Activated naive CD8-positive, alpha-beta T cell treated with anti-CD3 and anti-CD28 coated beads, Interleukin-2, amount 50 U/mL, for 24 hours (primary cell): ENCODE data around the gene C21orf91.

Source experiments
- ATAC-seq: fragments of 150-1000 bp; cut with Tn5 transposase; one replicate; pipeline ENCODE4 v1.10.0; 2021
- DNase-seq: peaks from one replicate; pipeline ENCODE4 v3.0.0; 2021
- H3K27ac Mint-ChIP-seq: one replicate; pipeline ENCODE4 v1.8.0; 2021; ENCODE audit warnings: mild to moderate bottlenecking, mixed read lengths
- H3K27me3 Mint-ChIP-seq: one replicate; pipeline ENCODE4 v1.8.0; 2021; ENCODE audit warnings: mixed read lengths
- H3K36me3 Mint-ChIP-seq: one replicate; pipeline ENCODE4 v1.8.0; 2021; ENCODE audit warnings: low read depth, mixed read lengths
- H3K4me1 Mint-ChIP-seq: one replicate; pipeline ENCODE4 v1.8.0; 2021; ENCODE audit warnings: mixed read lengths
- H3K4me3 Mint-ChIP-seq: one replicate; pipeline ENCODE4 v1.8.0; 2021; ENCODE audit warnings: mild to moderate bottlenecking, moderate library complexity, mixed read lengths
- H3K9me3 Mint-ChIP-seq: one replicate; pipeline ENCODE4 v1.8.0; 2021; ENCODE audit warnings: mixed read lengths

The C21orf91 gene

DNA sequence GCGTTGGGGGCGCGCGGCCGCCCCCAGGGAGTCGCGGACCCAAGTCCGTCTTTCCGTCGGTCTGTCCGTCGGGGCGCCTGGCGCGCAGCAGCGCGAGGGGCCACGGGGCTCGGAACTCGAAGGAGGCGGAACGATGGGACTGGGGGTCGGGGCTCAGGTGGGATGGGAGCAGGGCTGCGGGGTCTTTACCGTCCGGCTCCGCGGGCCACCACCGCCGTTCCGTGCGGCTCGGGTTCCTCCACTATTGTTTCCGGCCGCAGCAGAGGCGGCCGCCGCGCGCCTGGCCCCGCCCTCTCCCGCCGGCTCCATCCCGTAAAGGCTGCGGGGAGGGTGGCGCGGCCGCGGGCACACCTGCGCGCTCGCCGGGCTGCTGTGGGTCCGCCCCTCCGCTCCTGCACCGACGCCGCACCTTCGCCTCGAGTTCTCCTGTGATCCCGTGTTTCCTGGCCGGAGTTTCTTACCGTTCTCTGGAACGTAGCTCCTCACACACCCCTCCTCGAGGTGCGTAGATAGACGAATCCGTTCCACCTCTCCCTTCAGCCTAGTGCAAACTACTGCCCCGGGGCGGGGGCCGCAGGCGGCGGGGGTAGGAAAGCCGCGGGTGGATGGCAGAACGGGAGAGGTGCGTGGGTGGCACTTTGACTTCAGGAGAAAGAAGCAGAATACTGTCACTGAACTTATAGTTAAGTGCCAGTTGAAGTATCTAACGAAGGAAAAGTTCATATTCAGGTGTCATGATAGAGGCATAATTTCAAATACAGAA, at the start of gene C21orf91:
TSS of gene C21orf91 (minus strand) at position 243 of the 763 bp plus-strand sequence. CDS start 1,038 bp downstream, outside the sequence.
- peak within 1 kb of the TSS; percentile 99 for H3K27ac Mint-ChIP-seq
- ATAC-seq, result peak; percentile 88
- peaks cover 49% of the 10 kb centered on the region for H3K4me1 Mint-ChIP-seq
- peak; percentile 85 for DNase-seq
- H3K9me3 Mint-ChIP-seq, result no peaks in the 10 kb centered on the region
- peak within 1 kb of the TSS; percentile 85 for H3K4me3 Mint-ChIP-seq
- no peaks in the 10 kb centered on the region for H3K27me3 Mint-ChIP-seq
- H3K36me3 Mint-ChIP-seq, result peaks cover 29% of the 10 kb centered on the region

DNA sequence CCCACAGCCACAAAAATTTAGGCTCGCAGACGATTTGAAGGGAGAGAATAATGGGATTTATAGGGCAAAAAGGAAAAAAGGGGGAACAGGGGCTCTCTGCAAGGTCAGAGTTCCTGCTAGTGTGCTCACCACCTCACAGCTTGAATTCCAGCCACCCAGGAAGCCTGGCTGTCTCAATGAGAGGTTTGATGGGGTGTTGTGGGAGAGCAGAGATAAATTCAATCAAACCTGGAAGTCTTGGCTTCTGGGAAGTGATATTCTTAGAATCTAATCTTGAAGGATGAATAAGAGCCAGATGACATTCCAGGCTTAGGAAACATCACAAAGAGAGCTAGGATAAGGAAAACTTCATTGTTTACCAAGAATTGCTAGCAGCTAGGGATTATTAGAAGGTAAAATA, 47.4 kb upstream of the C21orf91 start:
- no peak for DNase-seq
- H3K4me3 Mint-ChIP-seq, result no peak overlapping the region
- H3K27ac Mint-ChIP-seq, result no peak overlapping the region
- no peak for ATAC-seq
- H3K4me1 Mint-ChIP-seq, result no peaks in the 10 kb centered on the region
- no peaks in the 10 kb centered on the region for H3K9me3 Mint-ChIP-seq
- H3K27me3 Mint-ChIP-seq, result no peaks in the 10 kb centered on the region
- H3K36me3 Mint-ChIP-seq, result no peaks in the 10 kb centered on the region

DNA sequence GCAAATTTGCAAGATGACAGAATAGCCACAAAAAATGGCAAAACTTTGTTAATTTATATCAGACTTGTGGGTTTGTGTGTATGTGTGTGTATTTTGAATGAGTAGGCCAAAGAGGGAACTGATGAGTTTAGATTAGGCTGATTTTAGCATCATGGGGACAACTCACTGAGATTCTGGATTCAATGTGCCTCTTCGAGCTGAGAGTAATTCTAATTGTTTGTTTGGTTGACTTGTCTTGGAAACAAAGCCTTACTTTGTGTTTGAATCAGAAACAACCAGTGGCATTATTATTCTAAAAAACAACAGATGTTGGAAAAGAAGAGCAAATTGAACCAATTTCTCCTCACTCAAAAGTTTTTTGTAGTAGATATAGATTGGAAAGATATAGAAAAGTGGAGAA, 40.5 kb upstream of the C21orf91 start:
- Mint-ChIP-seq H3K4me1 (no peaks in the 10 kb centered on the region), H3K36me3 (no peaks in the 10 kb centered on the region), H3K27me3 (no peaks in the 10 kb centered on the region), H3K27ac (no peak overlapping the region), H3K9me3 (no peaks in the 10 kb centered on the region), H3K4me3 (no peak overlapping the region)
- ATAC-seq (no peak), DNase-seq (no peak)

DNA sequence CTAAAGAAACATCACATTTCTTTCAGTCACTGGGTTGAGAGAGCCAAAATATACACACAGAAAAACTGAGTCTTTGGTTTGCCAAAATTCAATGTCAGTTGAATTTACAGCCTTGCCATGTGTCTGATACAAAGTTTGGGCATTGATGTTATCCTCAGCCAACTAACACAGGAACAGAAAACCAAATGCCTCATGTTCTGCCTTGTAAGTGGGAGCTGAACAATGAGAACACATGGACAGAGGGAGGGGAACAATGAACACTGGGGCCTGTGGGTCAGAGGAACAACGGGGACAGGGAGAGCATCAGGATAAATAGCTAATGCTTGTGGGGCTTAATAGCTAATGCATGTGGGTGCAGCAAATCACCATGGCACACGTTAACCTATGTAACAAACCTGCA, 39.6 kb upstream of the C21orf91 start:
- Mint-ChIP-seq H3K27ac (no peak overlapping the region), H3K36me3 (no peaks in the 10 kb centered on the region), H3K4me3 (no peak overlapping the region), H3K4me1 (no peaks in the 10 kb centered on the region), H3K9me3 (no peaks in the 10 kb centered on the region), H3K27me3 (no peaks in the 10 kb centered on the region)
- ATAC-seq (no peak), DNase-seq (no peak)

DNA sequence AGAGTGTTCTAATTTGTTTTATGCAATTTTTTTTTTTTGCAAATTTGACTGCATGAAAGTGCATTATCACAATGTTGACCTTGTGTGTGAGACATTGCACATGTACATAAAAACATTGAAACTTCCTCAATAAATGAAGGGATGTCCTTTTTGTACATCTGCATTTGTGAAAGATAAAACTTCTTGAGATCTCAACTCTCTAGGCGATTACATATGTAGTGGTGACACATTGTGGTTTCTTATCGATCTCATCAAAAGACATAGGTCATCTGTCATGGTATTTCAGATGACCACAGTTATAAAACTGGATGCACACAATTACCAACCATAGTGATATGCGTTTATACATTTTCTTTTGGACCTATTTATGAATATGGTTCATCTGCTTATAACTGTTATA, 35.6 kb upstream of the C21orf91 start:
- Mint-ChIP-seq H3K36me3 (no peaks in the 10 kb centered on the region), H3K27ac (no peak overlapping the region), H3K9me3 (no peaks in the 10 kb centered on the region), H3K27me3 (no peaks in the 10 kb centered on the region), H3K4me3 (no peak overlapping the region), H3K4me1 (no peaks in the 10 kb centered on the region)
- ATAC-seq, result no peak
- DNase-seq, result no peak

DNA sequence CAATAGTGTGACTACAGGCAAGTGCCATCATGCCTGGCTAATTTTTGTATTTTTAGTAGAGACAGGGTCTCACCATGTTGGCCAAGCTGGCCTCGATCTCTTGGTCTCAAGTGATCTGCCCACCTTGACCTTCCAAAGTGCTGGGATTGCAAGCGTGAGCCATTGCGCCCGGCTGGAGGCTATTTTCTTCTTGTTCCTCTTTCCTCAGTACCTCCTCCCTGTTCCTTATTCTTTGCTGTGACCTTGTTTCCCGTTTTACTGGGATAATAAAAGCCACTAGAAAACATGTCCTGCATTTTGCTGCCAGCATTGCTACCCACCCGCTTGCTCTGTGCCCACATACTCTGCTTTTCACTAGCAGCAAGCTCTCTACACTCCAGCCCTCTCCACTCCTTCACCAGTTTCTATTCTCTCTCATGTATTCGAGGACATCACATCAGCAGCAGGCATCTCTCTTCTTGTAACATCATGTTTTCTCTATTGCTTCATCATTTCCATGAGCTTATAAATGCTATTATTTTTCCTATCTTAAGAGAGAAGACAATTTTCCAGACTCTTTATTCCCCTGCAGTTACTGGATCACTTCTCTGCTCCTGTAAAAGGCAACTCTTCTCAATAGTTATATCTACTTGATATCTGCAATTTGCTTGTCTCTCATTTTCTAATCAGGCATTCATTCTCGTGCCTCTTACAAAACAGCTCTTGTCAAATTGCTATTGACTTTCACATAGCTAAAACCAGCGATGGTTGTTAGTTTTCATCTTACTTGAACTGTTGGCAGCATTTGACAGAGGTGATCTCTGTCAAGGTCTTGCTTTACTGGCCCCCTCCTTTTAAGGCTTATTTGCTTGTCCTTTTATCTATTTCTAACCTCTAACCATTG, 34.5 kb upstream of the C21orf91 start:
- Mint-ChIP-seq H3K27me3 (no peaks in the 10 kb centered on the region), H3K9me3 (no peaks in the 10 kb centered on the region), H3K36me3 (no peaks in the 10 kb centered on the region), H3K27ac (no peak overlapping the region), H3K4me3 (no peak overlapping the region), H3K4me1 (peaks cover 3% of the 10 kb centered on the region)
- ATAC-seq (no peak), DNase-seq (no peak)

DNA sequence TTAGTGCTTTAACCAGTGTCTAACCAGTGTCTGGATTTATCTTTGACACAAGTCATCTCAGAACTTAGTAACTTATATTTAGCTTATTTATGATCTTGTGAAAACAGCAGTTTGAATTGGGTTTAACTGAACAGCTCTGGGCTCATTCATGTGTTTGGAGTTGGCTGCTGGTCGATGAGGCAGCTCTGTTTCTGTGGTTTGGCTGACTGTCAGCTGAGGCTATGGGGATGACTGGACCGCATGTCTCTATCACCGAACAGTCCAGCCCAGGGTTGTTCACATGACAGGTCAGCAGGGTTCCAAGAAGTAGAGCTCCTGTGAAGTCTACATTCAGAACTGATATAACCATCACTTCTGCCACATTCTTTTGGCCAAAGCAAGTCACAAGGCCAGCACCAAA, 29.1 kb upstream of the C21orf91 start:
- DNase-seq (no peak), ATAC-seq (peak; percentile 61)
- no peaks in the 10 kb centered on the region for H3K36me3 Mint-ChIP-seq
- peaks cover 3% of the 10 kb centered on the region for H3K4me1 Mint-ChIP-seq
- no peaks in the 10 kb centered on the region for H3K27me3 Mint-ChIP-seq
- H3K27ac Mint-ChIP-seq, result no peak overlapping the region
- no peaks in the 10 kb centered on the region for H3K9me3 Mint-ChIP-seq
- H3K4me3 Mint-ChIP-seq, result no peak overlapping the region

DNA sequence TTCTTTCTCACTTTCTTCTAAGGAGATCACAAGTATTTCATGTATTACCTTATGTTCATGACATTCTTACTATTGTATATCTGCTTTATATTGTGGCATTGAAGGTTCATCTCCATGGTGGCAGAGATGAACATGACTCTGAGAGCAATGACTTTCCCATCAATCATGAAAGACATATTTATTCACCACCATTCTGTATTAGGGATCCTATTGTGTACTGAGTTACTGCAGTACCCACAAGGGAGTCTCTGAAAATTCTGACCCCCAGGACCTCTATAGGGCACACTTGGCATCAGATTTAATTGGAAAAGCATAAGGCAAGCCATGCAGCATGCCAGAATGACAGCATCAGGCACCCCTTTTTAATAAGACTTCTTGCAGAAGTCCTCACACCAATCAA, 21.9 kb upstream of the C21orf91 start:
- Mint-ChIP-seq H3K4me3 (no peak overlapping the region), H3K9me3 (no peaks in the 10 kb centered on the region)

DNA sequence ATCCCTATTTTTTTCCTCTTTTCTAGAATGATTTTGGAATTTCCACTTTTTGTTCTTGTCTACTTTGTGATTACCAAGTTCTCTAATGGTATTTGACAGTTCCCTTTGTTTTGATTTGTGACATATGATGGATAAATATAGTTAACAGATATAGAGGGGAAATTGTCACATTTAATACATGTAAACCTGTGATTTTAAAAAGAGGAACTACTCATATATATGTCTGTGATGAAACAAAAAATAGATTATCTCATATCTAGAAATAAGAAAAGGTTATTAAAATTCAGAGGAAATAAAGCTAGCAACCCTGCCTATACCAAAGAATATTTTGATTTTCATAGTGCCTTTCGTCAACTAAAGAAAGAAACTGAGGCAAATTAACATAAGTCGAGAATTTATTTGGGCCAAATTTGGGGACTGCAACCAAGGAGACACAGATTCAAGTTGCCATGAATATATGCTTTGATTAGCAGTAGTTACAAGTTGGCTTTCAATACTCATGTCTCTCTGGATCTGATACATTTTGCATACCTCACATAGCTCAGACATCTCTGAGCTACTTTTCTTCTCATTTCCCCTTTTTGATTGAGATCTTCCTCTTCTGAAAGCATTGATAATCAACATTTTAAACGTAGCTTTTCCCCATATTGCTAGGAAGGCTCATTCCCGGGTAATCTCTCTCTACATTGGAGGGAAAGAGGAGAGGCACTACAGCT, 15.6 kb upstream of the C21orf91 start:
- H3K36me3 Mint-ChIP-seq, result peaks cover 2% of the 10 kb centered on the region

More for the DNA sequence above, 21.9 kb upstream of the C21orf91 start:
- Mint-ChIP-seq H3K27ac (no peak overlapping the region), H3K4me1 (no peaks in the 10 kb centered on the region), H3K36me3 (no peaks in the 10 kb centered on the region), H3K27me3 (no peaks in the 10 kb centered on the region)
- DNase-seq (no peak), ATAC-seq (no peak)

DNA sequence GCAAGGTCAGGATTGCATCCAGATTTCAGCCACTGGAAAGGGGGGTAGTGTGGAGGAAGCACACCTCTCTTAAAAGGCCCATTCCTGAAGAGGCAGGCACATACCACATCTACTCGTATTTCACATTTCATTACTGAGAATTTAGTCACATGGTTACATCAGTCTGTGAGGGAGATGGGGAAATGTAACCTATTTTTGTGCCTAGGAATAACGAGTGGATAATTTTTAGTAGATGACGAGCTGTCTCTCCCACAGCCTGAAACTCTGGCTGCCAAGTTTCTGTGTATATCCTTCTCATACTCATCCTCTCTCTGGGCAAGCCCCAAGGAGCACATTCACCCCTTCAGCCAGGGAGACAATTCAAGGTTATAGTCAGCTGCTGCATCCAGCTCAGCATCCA, 10.3 kb upstream of the C21orf91 start:
- Mint-ChIP-seq H3K27ac (no peak overlapping the region), H3K4me3 (no peak overlapping the region), H3K4me1 (no peaks in the 10 kb centered on the region), H3K36me3 (peaks cover 4% of the 10 kb centered on the region), H3K27me3 (no peaks in the 10 kb centered on the region), H3K9me3 (peaks cover 16% of the 10 kb centered on the region)
- no peak for ATAC-seq
- DNase-seq, result no peak

More for the DNA sequence above, 15.6 kb upstream of the C21orf91 start:
- H3K4me1 Mint-ChIP-seq, result no peaks in the 10 kb centered on the region
- DNase-seq (no peak), ATAC-seq (no peak)
- no peaks in the 10 kb centered on the region for H3K9me3 Mint-ChIP-seq
- no peak overlapping the region for H3K4me3 Mint-ChIP-seq
- H3K27ac Mint-ChIP-seq, result no peak overlapping the region
- H3K27me3 Mint-ChIP-seq, result no peaks in the 10 kb centered on the region

DNA sequence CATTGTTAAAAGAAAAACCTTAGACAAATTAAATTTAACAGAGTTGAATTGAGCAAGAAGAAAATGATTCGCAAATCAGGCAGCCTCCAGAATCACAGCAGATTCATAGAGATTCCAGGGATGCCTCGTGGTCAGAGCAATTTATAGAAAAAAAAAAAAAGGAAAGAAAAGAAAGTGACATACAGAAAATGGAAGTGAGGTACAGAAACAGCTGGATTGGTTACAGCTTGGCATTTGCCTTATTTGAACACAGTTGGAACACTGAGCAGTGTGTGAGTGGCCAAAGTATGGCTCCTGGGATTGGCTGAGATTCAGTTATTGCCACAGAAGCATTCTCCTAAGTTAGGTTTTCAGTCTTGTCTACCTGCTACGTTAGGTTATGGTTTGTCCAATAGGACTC, 9.1 kb upstream of the C21orf91 start:
- Mint-ChIP-seq H3K4me1 (no peaks in the 10 kb centered on the region), H3K36me3 (peaks cover 4% of the 10 kb centered on the region), H3K9me3 (peaks cover 16% of the 10 kb centered on the region), H3K27ac (no peak overlapping the region), H3K27me3 (no peaks in the 10 kb centered on the region), H3K4me3 (no peak overlapping the region)
- DNase-seq (no peak), ATAC-seq (no peak)

DNA sequence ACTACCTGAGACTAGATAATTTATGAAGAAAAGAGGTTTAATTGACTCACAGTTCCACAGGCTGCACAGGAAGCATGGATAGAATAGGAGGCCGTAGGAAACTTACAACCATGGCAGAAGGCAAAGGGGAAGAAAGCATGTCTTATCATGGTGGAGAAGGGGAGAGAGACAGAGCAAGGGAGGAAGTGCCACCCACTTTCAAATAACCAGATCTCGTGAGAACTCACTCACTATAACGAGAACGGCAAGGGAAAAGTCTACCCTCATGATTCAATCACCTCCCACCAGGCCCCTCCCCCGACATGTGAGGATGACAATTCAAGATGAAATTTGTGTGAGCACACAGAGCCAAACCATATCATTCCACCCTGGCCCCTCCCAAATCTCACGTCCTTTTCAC, 4.7 kb upstream of the C21orf91 start:
- Mint-ChIP-seq H3K36me3 (peaks cover 2% of the 10 kb centered on the region), H3K27me3 (no peaks in the 10 kb centered on the region), H3K9me3 (peaks cover 16% of the 10 kb centered on the region), H3K27ac (no peak overlapping the region), H3K4me1 (peaks cover 16% of the 10 kb centered on the region), H3K4me3 (no peak overlapping the region)
- ATAC-seq (no peak), DNase-seq (no peak)

DNA sequence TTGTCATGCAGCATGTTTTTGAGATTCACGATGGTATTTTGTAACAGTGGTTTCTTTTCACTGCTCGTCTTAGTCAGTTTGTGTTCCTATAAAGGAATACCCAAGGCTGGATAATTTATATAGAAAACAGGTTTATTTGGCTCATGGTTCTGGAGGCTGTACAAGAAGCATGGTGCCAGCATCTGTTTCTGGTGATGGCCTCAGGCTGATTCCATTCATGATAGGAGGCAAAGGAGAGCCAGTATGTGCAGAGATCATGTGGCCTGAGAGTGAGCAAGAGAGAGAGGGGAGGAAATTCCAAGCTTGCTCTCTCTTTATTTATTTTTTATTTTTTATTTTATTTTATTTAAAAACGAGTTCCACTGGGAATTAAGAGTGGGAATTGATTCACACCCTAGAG, 2.0 kb upstream of the C21orf91 start:
- Mint-ChIP-seq H3K36me3 (peaks cover 15% of the 10 kb centered on the region), H3K4me3 (peak overlapping the region; percentile 85), H3K27me3 (no peaks in the 10 kb centered on the region), H3K4me1 (peaks cover 32% of the 10 kb centered on the region), H3K9me3 (peaks cover 15% of the 10 kb centered on the region), H3K27ac (peak overlapping the region; percentile 99)
- DNase-seq (no peak), ATAC-seq (no peak)

DNA sequence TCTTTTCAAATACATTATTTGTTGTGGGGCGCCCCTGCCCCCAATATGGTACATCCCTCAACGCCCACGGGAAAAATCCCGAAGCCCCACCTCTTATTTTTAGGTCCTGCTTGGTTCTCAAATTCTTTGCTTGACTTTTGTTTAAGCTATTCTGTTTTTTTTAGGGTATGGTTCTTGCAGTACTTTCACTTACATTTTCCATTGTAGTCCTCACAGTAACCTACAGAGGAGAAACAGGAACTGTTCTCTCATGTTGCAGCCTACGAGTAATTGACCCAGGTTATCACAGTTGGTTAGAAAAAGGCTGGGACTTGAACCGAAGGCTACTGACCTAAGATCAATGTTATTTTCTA, 697 bp upstream of the C21orf91 start:
- Mint-ChIP-seq H3K9me3 (peaks cover 2% of the 10 kb centered on the region), H3K4me3 (peak overlapping the region; percentile 85), H3K36me3 (peaks cover 24% of the 10 kb centered on the region), H3K27me3 (no peaks in the 10 kb centered on the region), H3K27ac (peak overlapping the region; percentile 99), H3K4me1 (peaks cover 43% of the 10 kb centered on the region)
- ATAC-seq, result peak; percentile 57
- DNase-seq, result no peak
